H1 (cell line): Measurements from ENCODE around the gene EDN1. TPM values are rescaled to one million over a fixed set of nuclear protein-coding genes. Genes with fewer than 3 reads are reported as not detected.

ENCODE experiments used
- CTCF ChIA-PET: fragments of 300-600 bp; sonication (Branson Sonifier 250); formaldehyde crosslinking; loops from one replicate; lab custom pipeline; 2021; ENCODE audit not compliant: partially characterized antibody; lab: Charles Lee
- POLR2A ChIA-PET: fragments of 300-600 bp; sonication (Branson Sonifier 250); formaldehyde crosslinking; loops from one replicate; lab custom pipeline; 2021; ENCODE audit warnings: inconsistent platforms; ENCODE audit not compliant: partially characterized antibody; lab: Charles Lee
- DNase-seq, 2 experiments: peaks; one replicate each; pipeline versions ENCODE4 v3.0.0 to v3.0.0-alpha.2; 2010 to 2022; ENCODE audit warnings: low spot score in 2 of 2, low read depth in 1 of 2, mixed read lengths in 1 of 2
- FAIRE-seq: peaks from 2 replicates; lab custom pipeline; 2011; peaks lifted over from hg19 to GRCh38; lab: Jason Lieb, UNC
- H2AFZ ChIP-seq: 2 replicates; pipeline ENCODE4 v1.8.1; 2012; ENCODE audit warnings: low read length, inconsistent platforms
- H2AK5ac ChIP-seq: 2 replicates; pipeline ENCODE4 v1.6.1; 2013; ENCODE audit warnings: low read depth, low read length
- H2BK120ac ChIP-seq: replicated peaks from 2 replicates; pipeline ENCODE3; 2013; ENCODE audit warnings: low read depth, low read length, inconsistent platforms
- H2BK12ac ChIP-seq: 2 replicates; pipeline ENCODE4 v1.6.1; 2013; ENCODE audit warnings: low read depth, low read length
- H2BK15ac ChIP-seq: 2 replicates; pipeline ENCODE4 v1.6.1; 2013; ENCODE audit warnings: low read length
- H2BK20ac ChIP-seq: 2 replicates; pipeline ENCODE4 v1.6.1; 2013; ENCODE audit warnings: low read length
- H2BK5ac ChIP-seq: 2 replicates; pipeline ENCODE4 v1.6.1; 2013; ENCODE audit warnings: low read depth, low read length
- H3K14ac ChIP-seq: 2 replicates; pipeline ENCODE4 v1.6.1; 2013; ENCODE audit warnings: inconsistent platforms; ENCODE audit not compliant: insufficient read length
- H3K18ac ChIP-seq: 2 replicates; pipeline ENCODE4 v1.6.1; 2013; ENCODE audit warnings: low read length; ENCODE audit errors: extremely low read depth
- H3K23ac ChIP-seq: 2 replicates; pipeline ENCODE4 v1.6.1; 2013; ENCODE audit warnings: inconsistent platforms; ENCODE audit not compliant: insufficient read length
- H3K23me2 ChIP-seq: 2 replicates; pipeline ENCODE4 v1.6.1; 2013; ENCODE audit warnings: low read depth, low read length
- H3K27ac ChIP-seq: 2 replicates; pipeline ENCODE4 v1.6.1; 2011; ENCODE audit warnings: low read depth, low read length, inconsistent platforms
- H3K27me3 ChIP-seq, 4 experiments: replicated peaks in 1 of 4; 1 replicate in 1 of 4; 2 replicates in 3 of 4; pipeline versions ENCODE4 v1.6.1 to v1.8.1; 2011 to 2013; ENCODE audit warnings: low read length in 3 of 4, mild to moderate bottlenecking in 3 of 4, inconsistent platforms in 2 of 4, mixed read lengths in 2 of 4, moderate library complexity in 1 of 4; ENCODE audit not compliant: control insufficient read depth in 3 of 4, insufficient read depth in 3 of 4; ENCODE audit errors: extremely low read depth in 1 of 4
- H3K36me3 ChIP-seq, 4 experiments: 2 replicates each; pipeline versions ENCODE4 v1.6.1 to v1.8.1; 2011 to 2013; ENCODE audit warnings: mild to moderate bottlenecking in 4 of 4, low read length in 3 of 4, moderate library complexity in 2 of 4, control low read depth in 1 of 4, inconsistent platforms in 1 of 4; ENCODE audit not compliant: insufficient read depth in 4 of 4, control insufficient read depth in 2 of 4
- H3K4ac ChIP-seq: replicated peaks from 2 replicates; pipeline ENCODE3; 2013; ENCODE audit warnings: low read length, low read depth, mixed read lengths, inconsistent platforms; ENCODE audit not compliant: insufficient read length
- H3K4me1 ChIP-seq, 4 experiments: replicated peaks in 1 of 4; 1 replicate in 1 of 4; 2 replicates in 3 of 4; pipeline versions ENCODE4 v1.6.1 to v1.8.1; 2011 to 2013; ENCODE audit warnings: low read length in 3 of 4, inconsistent platforms in 2 of 4, mixed read lengths in 1 of 4; ENCODE audit not compliant: insufficient read depth in 4 of 4, control insufficient read depth in 3 of 4
- H3K4me2 ChIP-seq, 2 experiments: 2 replicates each; pipeline versions ENCODE4 v1.6.1 to v1.8.1; 2011 to 2013; ENCODE audit warnings: low read depth in 2 of 2, low read length in 2 of 2, control low read depth in 1 of 2, inconsistent platforms in 1 of 2, mild to moderate bottlenecking in 1 of 2; ENCODE audit not compliant: insufficient read depth in 1 of 2
- H3K4me3 ChIP-seq, 4 experiments: fragments of 200-600, 300-600 bp in 1 of 4; sonication (generic), shearing (Covaris generic), sonication (Bioruptor Twin) in 1 of 4; 2 replicates each; pipeline versions ENCODE4 v1.5.1 to v1.8.1; 2011 to 2016; ENCODE audit warnings: low read length in 4 of 4, low read depth in 3 of 4, control low read depth in 2 of 4, inconsistent platforms in 2 of 4, mild to moderate bottlenecking in 2 of 4, mixed read lengths in 1 of 4, moderate library complexity in 1 of 4; ENCODE audit not compliant: insufficient read depth in 2 of 4; ENCODE audit errors: extremely low read depth in 1 of 4
- H3K56ac ChIP-seq: replicated peaks from 2 replicates; pipeline ENCODE3; 2013; ENCODE audit warnings: low read depth, mild to moderate bottlenecking, mixed read lengths, low read length, inconsistent platforms; ENCODE audit not compliant: insufficient read length
- H3K79me1 ChIP-seq: 2 replicates; pipeline ENCODE4 v1.6.1; 2013; ENCODE audit warnings: low read depth, low read length, control low read depth
- H3K79me2 ChIP-seq, 2 experiments: 2 replicates each; pipeline versions ENCODE4 v1.6.1 to v1.8.1; 2012 to 2013; ENCODE audit warnings: low read length in 2 of 2, mild to moderate bottlenecking in 2 of 2, inconsistent platforms in 1 of 2; ENCODE audit not compliant: insufficient read depth in 2 of 2, control insufficient read depth in 1 of 2
- H3K9ac ChIP-seq, 4 experiments: replicated peaks in 1 of 4; 1 replicate in 1 of 4; 2 replicates in 3 of 4; pipeline versions ENCODE4 v1.6.1 to v1.8.1; 2011 to 2013; ENCODE audit warnings: low read depth in 3 of 4, low read length in 3 of 4, control low read depth in 2 of 4, mild to moderate bottlenecking in 2 of 4, moderate library complexity in 2 of 4, inconsistent platforms in 1 of 4; ENCODE audit errors: extremely low read depth in 1 of 4
- H3K9me3 ChIP-seq, 2 experiments: 2 replicates each; pipeline versions ENCODE4 v1.6.1 to v1.8.1; 2012 to 2013; ENCODE audit warnings: mild to moderate bottlenecking in 2 of 2, moderate library complexity in 2 of 2, control low read depth in 1 of 2, inconsistent platforms in 1 of 2, low read depth in 1 of 2, low read length in 1 of 2, mixed read lengths in 1 of 2; ENCODE audit not compliant: insufficient read depth in 2 of 2
- H4K20me1 ChIP-seq, 2 experiments: replicated peaks in 1 of 2; 2 replicates each; pipeline versions ENCODE3 to v1.8.1; 2011 to 2013; ENCODE audit warnings: inconsistent platforms in 2 of 2, low read length in 2 of 2, mild to moderate bottlenecking in 1 of 2; ENCODE audit not compliant: insufficient read depth in 2 of 2, control insufficient read depth in 1 of 2
- H4K5ac ChIP-seq: 2 replicates; pipeline ENCODE4 v1.6.1; 2013; ENCODE audit warnings: low read length, low read depth, mixed read lengths, inconsistent platforms; ENCODE audit not compliant: insufficient read length
- H4K8ac ChIP-seq: 2 replicates; pipeline ENCODE4 v1.8.0; 2013; ENCODE audit warnings: mild to moderate bottlenecking, moderate library complexity, low read length, inconsistent platforms; ENCODE audit not compliant: insufficient read depth; ENCODE audit errors: extremely low read depth
- H4K91ac ChIP-seq: replicated peaks from 2 replicates; pipeline ENCODE3; 2013; ENCODE audit warnings: low read length, mixed read lengths, inconsistent platforms; ENCODE audit not compliant: insufficient read length
- ASH2L ChIP-seq: fragments of 200-600, 300-600 bp; sonication (generic); IDR thresholded peaks from one replicate; pipeline ENCODE4 v1.7.1; 2017; ENCODE audit warnings: low read length
- CHD1 ChIP-seq: IDR thresholded peaks from 2 replicates; pipeline ENCODE4 v1.6.1; 2012; ENCODE audit warnings: low read depth, low read length, improper control_type of control experiment
- CTBP2 ChIP-seq: IDR thresholded peaks from 2 replicates; pipeline ENCODE4 v1.7.0; 2011; ENCODE audit warnings: borderline replicate concordance, mild to moderate bottlenecking, moderate library complexity, mixed read lengths, low read length; ENCODE audit not compliant: insufficient read depth, insufficient read length
- EGR1 ChIP-seq: IDR thresholded peaks from 2 replicates; pipeline ENCODE4 v1.6.1; 2011; ENCODE audit warnings: low read depth, low read length, borderline replicate concordance
- EP300 ChIP-seq, 2 experiments: IDR thresholded peaks; 1 replicate in 1 of 2; 2 replicates in 1 of 2; pipeline ENCODE4 v1.6.1; 2011 to 2012; ENCODE audit warnings: low read depth in 2 of 2, low read length in 2 of 2, mild to moderate bottlenecking in 2 of 2, borderline replicate concordance in 1 of 2, inconsistent platforms in 1 of 2, moderate library complexity in 1 of 2
- GABPA ChIP-seq: IDR thresholded peaks from 2 replicates; pipeline ENCODE4 v1.6.1; 2011; ENCODE audit warnings: mild to moderate bottlenecking, low read length, moderate library complexity, borderline replicate concordance; ENCODE audit not compliant: insufficient read depth
- HDAC2 ChIP-seq, 2 experiments: fragments of 300-600 bp in 1 of 2; sonication (generic) in 1 of 2; IDR thresholded peaks; 2 replicates each; pipeline ENCODE4 v1.6.1; 2011 to 2012; ENCODE audit warnings: low read depth in 2 of 2, low read length in 2 of 2, mild to moderate bottlenecking in 2 of 2, moderate library complexity in 2 of 2, borderline replicate concordance in 1 of 2, inconsistent platforms in 1 of 2
- HDAC6 ChIP-seq: IDR thresholded peaks from one replicate; pipeline ENCODE4 v1.7.1; 2012; ENCODE audit warnings: low read depth, mild to moderate bottlenecking, inconsistent platforms, low read length, moderate library complexity
- MAFK ChIP-seq: IDR thresholded peaks from 2 replicates; pipeline ENCODE4 v1.6.1; 2012; ENCODE audit warnings: low read depth, mild to moderate bottlenecking, improper control_type of control experiment, low read length
- NANOG ChIP-seq: IDR thresholded peaks from 2 replicates; pipeline ENCODE4 v1.6.1; 2011; ENCODE audit warnings: low read length, low read depth, mild to moderate bottlenecking, inconsistent platforms; ENCODE audit not compliant: insufficient read depth, poor library complexity, severe bottlenecking
- NRF1 ChIP-seq: IDR thresholded peaks from 2 replicates; pipeline ENCODE4 v1.6.1; 2011; ENCODE audit warnings: mild to moderate bottlenecking, low read depth, low read length, improper control_type of control experiment
- RBBP5 ChIP-seq: IDR thresholded peaks from 2 replicates; pipeline ENCODE4 v1.7.1; 2012; ENCODE audit warnings: low read depth, mild to moderate bottlenecking, inconsistent platforms, low read length, moderate library complexity, borderline replicate concordance
- SIX5 ChIP-seq: IDR thresholded peaks from 2 replicates; pipeline ENCODE4 v1.6.1; 2011; ENCODE audit warnings: mild to moderate bottlenecking, low read depth, low read length
- TCF12 ChIP-seq: IDR thresholded peaks from 2 replicates; pipeline ENCODE4 v1.6.1; 2011; ENCODE audit warnings: low read depth, mild to moderate bottlenecking, low read length
- WGBS, 2 experiments: shearing (Covaris generic) in 1 of 2; methylation state at CpG; one replicate each; pipeline versions ENCODE4 v1.1.6 to v1.1.7; 2013 to 2015; ENCODE audit warnings: low lambda C conversion rate in 2 of 2, mixed read lengths in 2 of 2, inconsistent platforms in 1 of 2, low coverage in 1 of 2, missing lambda C conversion rate in 1 of 2; ENCODE audit not compliant: insufficient replicate concordance in 2 of 2, insufficient coverage in 1 of 2, insufficient read length in 1 of 2; ENCODE audit errors: extremely low coverage in 1 of 2, missing lambda C conversion rate in 1 of 2; 5-methylcytosine and 5-hydroxymethylcytosine counted together
- polyA plus RNA-seq, 7 experiments: library from polyadenylated mRNA; depleted of rRNA in 3 of 7; stranded (reverse) in 5 of 7; unstranded in 2 of 7; fragments of >200 nt in 5 of 7; fragments of 200-250 nt in 2 of 7; gene quantifications; 1 replicate in 5 of 7; 2 replicates in 1 of 7; 4 replicates in 1 of 7; pipeline versions ENCODE4 v1.2.1 to v1.2.3, GENCODE V29; 2011 to 2013; ENCODE audit warnings: missing spikeins in 2 of 7, mixed read lengths in 2 of 7
- total RNA-seq: library from RNA; stranded (reverse); fragmentation: NEBNext Ultra II Directional; extraction: Animal tissue kit (Norgen Biotek cat#: 25700); gene quantifications from 2 replicates; pipeline ENCODE4 v1.2.1, GENCODE V29; 2021

The EDN1 gene
- total and polyA plus RNA-seq, 2 of the 8 experiments (the other 6 are each of a cell fraction or from before 2014, with no cell fraction given), result 0.23 to 1.1 TPM

- Histone ChIP-seq H4K5ac (no peak overlapping the region), H3K56ac (no peak overlapping the region), H4K91ac (no peak overlapping the region), H3K4me3 (no peak overlapping the region), H4K20me1 (no peaks in the 10 kb centered on the region), H2BK20ac (no peak overlapping the region), H3K36me3 (no peaks in the 10 kb centered on the region), H4K8ac (no peak overlapping the region), H3K9me3 (no peaks in the 10 kb centered on the region), H2AFZ (no peak overlapping the region), H3K9ac (no peak overlapping the region), H2BK5ac (no peak overlapping the region), H3K23ac (no peak overlapping the region), H3K79me1 (no peaks in the 10 kb centered on the region), H3K4me1 (peaks cover 0 to 5% (median 3%) of the 10 kb centered on the region in 4 experiments; a peak in 3 of 7 replicates), H2AK5ac (no peak overlapping the region), H2BK15ac (no peak overlapping the region), H2BK120ac (no peak overlapping the region), H2BK12ac (no peak overlapping the region), H3K79me2 (no peaks in the 10 kb centered on the region), H3K27ac (no peak overlapping the region), H3K23me2 (no peaks in the 10 kb centered on the region), H3K4me2 (no peak overlapping the region), H3K4ac (no peak overlapping the region), H3K18ac (no peak overlapping the region), H3K14ac (no peak overlapping the region), H3K27me3 (no peaks in the 10 kb centered on the region)
- FAIRE-seq (no peak), DNase-seq (no peak)
- ChIA-PET CTCF (interaction anchor here (1.4 kb wide), 1 partner anchor 36 kb away, joined by 5 read pairs; no protein-coding TSS in a partner anchor), POLR2A (no interaction called here)
- WGBS, 2 experiments, result 85% methylated on average over 1 of the region's 1 CpG; no CpG with 5 or more reads in 1 of the 2 experiments
- TF ChIP-seq EP300 (IDR thresholded peaks at IDR 0.05; ENCODE audit: borderline replicate concordance in 1 of 2, low read depth in 2 of 2, low read length in 2 of 2), result no peak
- TF ChIP-seq NANOG, result no peak
- no peak for TF ChIP-seq ASH2L
- no peak for TF ChIP-seq HDAC6
- TF ChIP-seq CTBP2, result no peak
- no peak for TF ChIP-seq GABPA
- no peak for TF ChIP-seq NRF1
- no peak for TF ChIP-seq SIX5
- no peak for TF ChIP-seq EGR1
- no peak for TF ChIP-seq TCF12
- TF ChIP-seq HDAC2 (IDR thresholded peaks at IDR 0.05; ENCODE audit: borderline replicate concordance in 1 of 2, low read depth in 2 of 2, low read length in 2 of 2), result no peak
- no peak for TF ChIP-seq MAFK
- no peak for TF ChIP-seq RBBP5
- TF ChIP-seq CHD1, result no peak
These were observed 39.8 kb upstream of the EDN1 start for GRCh38 chr6:12250383-12250770.
